ENCODE results near the gene ARSK.

The ARSK gene

GRCh38 chr5:95649274-95649673 is 94.4 kb downstream of the ARSK start:
- DNase-seq (ENCODE audit: low spot score) = no peak

- no peak for DNase-seq (ENCODE audit: low spot score)
Observed at GRCh38 chr5:95649842-95650620, 95.1 kb downstream of the ARSK start.

- no peak for DNase-seq (ENCODE audit: low spot score)
Observed at GRCh38 chr5:95652849-95653248, 97.9 kb downstream of the ARSK start.

- DNase-seq (ENCODE audit: low spot score) = no peak
Observed at GRCh38 chr5:95654196-95654595, 99.3 kb downstream of the ARSK start.
